Measurements from ENCODE around the gene ZNF525. TPM values are rescaled to one million over a fixed set of nuclear protein-coding genes. Genes with fewer than 3 reads are reported as not detected.
"Not testable (repeated sequence)": the region's sequence is repeated elsewhere in the genome, so short reads cannot be mapped to it uniquely, and the experiment has no call there.

The ZNF525 gene
- total RNA-seq (10 to 100 TPM; 36.5 to 36.6 TPM), polyA plus RNA-seq (1 to 10 TPM; 2.4 to 9.3 TPM)

GRCh38 chr19:53365134-53365898 lies at the start of gene ZNF525:
Gene ZNF525 (plus strand): TSS chr19:53365705. CDS start chr19:53372282, 6,577 bp downstream.
- H3K27ac Mint-ChIP-seq: peak within 1 kb of the TSS; percentile 90 to 98 (median 97)
- peaks cover 0 to 27% (median 8%) of the 10 kb centered on the region in 8 donors for H3K9me3 Mint-ChIP-seq

GRCh38 chr19:53328967-53329366 lies 36.5 kb upstream of the ZNF525 start:
- ChIA-PET POLR2A (ENCODE audit: partially characterized antibody) (no interaction called here), CTCF (ENCODE audit: partially characterized antibody) (no interaction called here)
- Histone ChIP-seq H3K36me3 (ENCODE audit: insufficient read depth, low read length) (no peaks in the 10 kb centered on the region), H3K4me3 (ENCODE audit: low read length in 2 of 2) (no peak overlapping the region), H3K4me1 (ENCODE audit: insufficient read depth, low read length) (peaks cover 4% of the 10 kb centered on the region), H3K27ac (ENCODE audit: low read depth, low read length) (no peak overlapping the region), H3K9me3 (ENCODE audit: control insufficient read depth in 1 of 2, low read length in 2 of 2) (peaks cover 0 to 8% of the 10 kb centered on the region in 2 donors), H3K27me3 (ENCODE audit: insufficient read depth, low read length) (no peaks in the 10 kb centered on the region)
- peak overlapping the region in 1 of 7 donors; percentile 74 for H3K27ac Mint-ChIP-seq
- H3K27me3 Mint-ChIP-seq: peaks cover 13 to 21% of the 10 kb centered on the region in 2 donors
- DNase-seq: no peak
- intact Hi-C loops (cut with micrococcal nuclease): no loop called here
- peaks cover 10 to 29% of the 10 kb centered on the region in 2 donors for H3K36me3 Mint-ChIP-seq
- H3K9me3 Mint-ChIP-seq: peaks cover 10 to 61% (median 49%) of the 10 kb centered on the region in 8 donors
- H3K4me1 Mint-ChIP-seq: peaks cover 3 to 19% (median 9%) of the 10 kb centered on the region in 4 donors
- peak overlapping the region; percentile 36 to 83 (median 74) for H3K4me3 Mint-ChIP-seq

More at GRCh38 chr19:53365134-53365898, at the start of gene ZNF525:
- ChIA-PET POLR2A (ENCODE audit: partially characterized antibody) (interaction anchor here (1.1 to 1.4 kb wide), 2 partner anchors 170 to 173 kb away, joined by 3 read pairs; no protein-coding TSS in a partner anchor), CTCF (ENCODE audit: partially characterized antibody) (no interaction called here)
- Mint-ChIP-seq H3K4me1 (peaks cover 15 to 38% (median 21%) of the 10 kb centered on the region in 4 donors), H3K27me3 (no peaks in the 10 kb centered on the region), H3K36me3 (peaks cover 12 to 17% of the 10 kb centered on the region in 2 donors), H3K4me3 (peak within 1 kb of the TSS; percentile 95 to 99 (median 96))
- peak; percentile 93 to 97 (median 96) for DNase-seq
- Histone ChIP-seq H3K9me3 (ENCODE audit: control insufficient read depth in 1 of 2, low read length in 2 of 2) (no peaks in the 10 kb centered on the region), H3K36me3 (ENCODE audit: insufficient read depth, low read length) (no peaks in the 10 kb centered on the region), H3K4me3 (ENCODE audit: low read length in 2 of 2) (peak within 1 kb of the TSS; percentile 57 to 87), H3K27ac (ENCODE audit: low read depth, low read length) (peak within 1 kb of the TSS; percentile 70), H3K4me1 (ENCODE audit: insufficient read depth, low read length) (peaks cover 6% of the 10 kb centered on the region), H3K27me3 (ENCODE audit: insufficient read depth, low read length) (no peaks in the 10 kb centered on the region)
- intact Hi-C loops (cut with micrococcal nuclease): loop anchor here (1.0 to 2.0 kb wide), 6 partner anchors 30 to 402 kb away; partner anchors contain the start of genes ZNF761, ZNF765, ZNF813 and ZNF845

- intact Hi-C loops (cut with micrococcal nuclease): loop anchor here (2.0 to 10.0 kb wide), 4 partner anchors 62 to 1428 kb away; partner anchors contain the start of genes ZNF649, ZNF765 and ZNF813
- no peak overlapping the region for H3K4me3 ChIP-seq (ENCODE audit: low read length in 2 of 2)
- H3K27ac ChIP-seq (ENCODE audit: low read depth, low read length): no peak overlapping the region
- Mint-ChIP-seq H3K36me3 (peaks cover 21 to 33% of the 10 kb centered on the region in 2 donors), H3K9me3 (peaks cover 3 to 50% (median 34%) of the 10 kb centered on the region in 8 donors), H3K27me3 (peaks cover 9 to 11% of the 10 kb centered on the region in 2 donors), H3K4me1 (peaks cover 13 to 38% (median 22%) of the 10 kb centered on the region in 4 donors), H3K27ac (peak overlapping the region in 2 of 7 donors; percentile 73 to 89), H3K4me3 (peak overlapping the region; percentile 89 to 98 (median 95))
- ChIA-PET CTCF (ENCODE audit: partially characterized antibody) (no interaction called here), POLR2A (ENCODE audit: partially characterized antibody) (interaction anchor here (1.0 to 1.7 kb wide), 3 partner anchors 62 to 1192 kb away, joined by 3 to 9 read pairs (median 4); partner anchors contain the start of gene ZNF765)
- H3K4me1 ChIP-seq (ENCODE audit: insufficient read depth, low read length): peaks cover 14% of the 10 kb centered on the region
- no peaks in the 10 kb centered on the region for H3K9me3 ChIP-seq (ENCODE audit: control insufficient read depth in 1 of 2, low read length in 2 of 2)
- H3K27me3 ChIP-seq (ENCODE audit: insufficient read depth, low read length): no peaks in the 10 kb centered on the region
- H3K36me3 ChIP-seq (ENCODE audit: insufficient read depth, low read length): no peaks in the 10 kb centered on the region
- DNase-seq: no peak
Measured at GRCh38 chr19:53332484-53332883, 33.0 kb upstream of the ZNF525 start.

- ChIA-PET POLR2A (ENCODE audit: partially characterized antibody) (interaction anchor here (1.0 to 1.7 kb wide), 5 partner anchors 62 to 1193 kb away, joined by 3 to 9 read pairs (median 4); partner anchors contain the start of genes ZNF765 and ZNF816), CTCF (ENCODE audit: partially characterized antibody) (no interaction called here)
- Mint-ChIP-seq H3K36me3 (peaks cover 27 to 34% of the 10 kb centered on the region in 2 donors), H3K4me3 (peak overlapping the region; percentile 89 to 98 (median 95)), H3K27ac (peak overlapping the region; percentile 89 to 97 (median 94)), H3K4me1 (peaks cover 13 to 38% (median 22%) of the 10 kb centered on the region in 4 donors), H3K9me3 (peaks cover 3 to 51% (median 30%) of the 10 kb centered on the region in 8 donors), H3K27me3 (peaks cover 4 to 7% of the 10 kb centered on the region in 2 donors)
- Histone ChIP-seq H3K9me3 (ENCODE audit: control insufficient read depth in 1 of 2, low read length in 2 of 2) (no peaks in the 10 kb centered on the region), H3K4me1 (ENCODE audit: insufficient read depth, low read length) (peaks cover 14% of the 10 kb centered on the region), H3K27me3 (ENCODE audit: insufficient read depth, low read length) (no peaks in the 10 kb centered on the region), H3K27ac (ENCODE audit: low read depth, low read length) (peak overlapping the region; percentile 50), H3K4me3 (ENCODE audit: low read length in 2 of 2) (peak overlapping the region; percentile 90 to 99), H3K36me3 (ENCODE audit: insufficient read depth, low read length) (no peaks in the 10 kb centered on the region)
- intact Hi-C loops (cut with micrococcal nuclease): loop anchor here (1.0 to 10.0 kb wide), 9 partner anchors 32 to 1428 kb away; partner anchors contain the start of genes ZNF160, ZNF525, ZNF649 and ZNF761
- peak in 1 of 5 donors; percentile 54 for DNase-seq
Measured at GRCh38 chr19:53333066-53333462, 32.4 kb upstream of the ZNF525 start.

GRCh38 chr19:53333463-53334449 lies 31.7 kb upstream of the ZNF525 start, which contains the start of gene ZNF845:
Gene ZNF845 (plus strand): TSS chr19:53333749. CDS start chr19:53341308, 7,559 bp downstream.
- ChIA-PET POLR2A (ENCODE audit: partially characterized antibody) (interaction anchor here (1.0 to 1.7 kb wide), 5 partner anchors 61 to 1193 kb away, joined by 3 to 9 read pairs (median 4); partner anchors contain the start of genes ZNF765 and ZNF816), CTCF (ENCODE audit: partially characterized antibody) (no interaction called here)
- H3K36me3 Mint-ChIP-seq: peaks cover 31 to 34% of the 10 kb centered on the region in 2 donors

GRCh38 chr19:53344403-53344802 lies 21.1 kb upstream of the ZNF525 start:
- CTCF ChIA-PET (ENCODE audit: partially characterized antibody); H3K27ac ChIP-seq (ENCODE audit: low read depth, low read length); H3K4me1 ChIP-seq (ENCODE audit: insufficient read depth, low read length); POLR2A ChIA-PET (ENCODE audit: partially characterized antibody); H3K4me3 Mint-ChIP-seq; H3K4me3 ChIP-seq (ENCODE audit: low read length in 2 of 2); H3K27me3 ChIP-seq (ENCODE audit: insufficient read depth, low read length); DNase-seq; H3K27ac Mint-ChIP-seq; H3K27me3 Mint-ChIP-seq; intact Hi-C loops (cut with micrococcal nuclease): not testable (repeated sequence)
- Histone ChIP-seq H3K36me3 (ENCODE audit: insufficient read depth, low read length) (peaks cover 64% of the 10 kb centered on the region), H3K9me3 (ENCODE audit: control insufficient read depth in 1 of 2, low read length in 2 of 2) (peaks cover 0 to 17% of the 10 kb centered on the region in 2 donors)
- peaks cover 2 to 13% (median 7%) of the 10 kb centered on the region in 4 donors for H3K4me1 Mint-ChIP-seq
- H3K9me3 Mint-ChIP-seq: peaks cover 2 to 94% (median 85%) of the 10 kb centered on the region in 8 donors
- H3K36me3 Mint-ChIP-seq: peaks cover 85 to 96% of the 10 kb centered on the region in 2 donors

More at GRCh38 chr19:53333463-53334449, 31.7 kb upstream of the ZNF525 start, which contains the start of gene ZNF845:
- Histone ChIP-seq H3K4me1 (ENCODE audit: insufficient read depth, low read length) (peaks cover 14% of the 10 kb centered on the region), H3K27me3 (ENCODE audit: insufficient read depth, low read length) (no peaks in the 10 kb centered on the region), H3K4me3 (ENCODE audit: low read length in 2 of 2) (peak within 1 kb of the TSS; percentile 90 to 99), H3K36me3 (ENCODE audit: insufficient read depth, low read length) (no peaks in the 10 kb centered on the region), H3K9me3 (ENCODE audit: control insufficient read depth in 1 of 2, low read length in 2 of 2) (no peaks in the 10 kb centered on the region), H3K27ac (ENCODE audit: low read depth, low read length) (peak within 1 kb of the TSS; percentile 64)
- Mint-ChIP-seq H3K27ac (peak within 1 kb of the TSS; percentile 89 to 97 (median 94)), H3K4me3 (peak within 1 kb of the TSS; percentile 89 to 98 (median 95)), H3K4me1 (peaks cover 13 to 35% (median 21%) of the 10 kb centered on the region in 4 donors), H3K9me3 (peaks cover 3 to 45% (median 28%) of the 10 kb centered on the region in 8 donors), H3K27me3 (peaks cover 4% of the 10 kb centered on the region in 2 donors)
- intact Hi-C loops (cut with micrococcal nuclease): loop anchor here (1.0 to 10.0 kb wide), 9 partner anchors 32 to 1429 kb away; partner anchors contain the start of genes ZNF160, ZNF525, ZNF649 and ZNF761
- DNase-seq: peak; percentile 93 to 99 (median 95)
